ENCODE data around the gene HOOK1.
"Not testable (repeated sequence)": the region's sequence is repeated elsewhere in the genome, so short reads cannot be mapped to it uniquely, and the experiment has no call there.

HOOK1 gene

GRCh38 chr1:59827055-59827643 lies 12.4 kb downstream of the HOOK1 start:
- DNase-seq: no peak

DNA sequence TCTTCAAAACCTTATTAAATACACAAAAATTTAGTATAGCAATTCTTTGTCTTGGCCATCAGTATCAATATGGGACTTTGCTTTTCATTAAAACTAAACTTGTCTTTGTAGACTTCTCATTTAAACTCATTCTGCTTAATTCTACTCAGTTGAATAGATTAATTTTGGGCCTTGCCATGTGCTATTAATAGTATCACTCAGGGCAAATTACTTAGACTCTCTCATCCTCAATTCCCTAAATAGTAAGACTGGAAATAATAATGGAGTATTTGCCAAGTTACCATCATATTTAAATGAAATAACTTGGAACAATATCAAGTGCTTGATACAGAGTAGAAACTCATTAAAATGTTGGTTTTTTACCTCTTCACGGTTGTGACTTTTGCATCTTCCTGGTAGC lies 13.4 kb downstream of the HOOK1 start:
- no peak for DNase-seq

GRCh38 chr1:59831529-59831928 lies 16.8 kb downstream of the HOOK1 start:
- DNase-seq: no peak

DNA sequence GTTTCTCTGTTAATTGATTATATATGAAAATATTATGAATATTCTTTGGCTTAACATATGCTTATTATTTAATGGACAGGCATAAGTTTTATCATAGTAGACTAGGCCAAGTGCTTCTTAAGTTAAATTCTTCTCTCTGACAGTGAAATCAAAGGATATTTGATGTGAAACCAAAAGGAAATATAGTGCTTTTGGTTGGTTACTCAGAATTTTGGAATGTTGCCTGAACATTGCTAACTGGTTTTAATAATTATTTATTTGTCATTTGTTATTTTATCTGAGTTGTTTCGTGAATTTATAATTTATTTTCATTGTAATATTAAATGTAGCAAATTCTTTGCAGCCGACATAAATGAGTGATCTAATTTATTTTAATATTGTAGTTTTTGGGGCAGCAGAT lies 18.3 kb downstream of the HOOK1 start:
- no peak for DNase-seq

- no peak for DNase-seq
Observed at GRCh38 chr1:59833991-59834390, 19.2 kb downstream of the HOOK1 start.

DNA sequence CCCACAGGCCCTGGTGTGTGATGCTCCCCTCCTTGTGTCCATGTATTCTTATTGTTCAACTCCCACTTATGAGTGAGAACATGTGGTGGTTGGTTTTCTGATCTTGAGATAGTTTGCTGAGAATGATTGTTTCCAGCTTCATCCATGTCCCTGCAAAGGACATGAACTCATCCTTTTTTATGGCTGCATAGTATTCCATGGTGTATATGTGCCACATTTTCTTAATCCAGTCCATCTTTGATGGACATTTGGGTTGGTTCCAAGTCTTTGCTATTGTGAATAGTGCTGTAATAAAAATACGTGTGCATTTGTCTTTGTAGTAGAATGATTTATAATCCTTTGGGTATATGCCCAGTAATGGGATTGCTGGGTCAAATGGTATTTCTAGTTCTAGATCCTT lies 23.1 kb downstream of the HOOK1 start:
- DNase-seq: not testable (repeated sequence)

DNA sequence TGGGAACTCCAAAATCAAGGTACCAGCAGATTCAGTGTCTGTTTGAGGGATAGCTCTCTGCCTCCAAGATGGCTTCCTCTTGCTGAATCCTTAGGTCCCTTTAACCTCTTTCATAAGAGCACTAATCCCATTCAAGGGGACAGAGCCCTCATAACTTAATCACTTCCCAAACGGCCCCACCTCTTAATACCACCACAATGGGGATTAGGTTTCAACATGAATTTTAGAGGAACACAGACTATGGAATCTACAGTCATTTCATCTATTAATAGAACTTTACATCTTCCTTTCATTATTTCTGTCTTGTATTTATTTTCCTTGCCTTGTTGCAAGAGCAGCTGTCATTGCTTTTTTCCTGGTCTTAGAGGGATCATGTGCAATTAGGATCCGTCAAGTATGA lies 30.3 kb downstream of the HOOK1 start:
- DNase-seq: no peak

DNA sequence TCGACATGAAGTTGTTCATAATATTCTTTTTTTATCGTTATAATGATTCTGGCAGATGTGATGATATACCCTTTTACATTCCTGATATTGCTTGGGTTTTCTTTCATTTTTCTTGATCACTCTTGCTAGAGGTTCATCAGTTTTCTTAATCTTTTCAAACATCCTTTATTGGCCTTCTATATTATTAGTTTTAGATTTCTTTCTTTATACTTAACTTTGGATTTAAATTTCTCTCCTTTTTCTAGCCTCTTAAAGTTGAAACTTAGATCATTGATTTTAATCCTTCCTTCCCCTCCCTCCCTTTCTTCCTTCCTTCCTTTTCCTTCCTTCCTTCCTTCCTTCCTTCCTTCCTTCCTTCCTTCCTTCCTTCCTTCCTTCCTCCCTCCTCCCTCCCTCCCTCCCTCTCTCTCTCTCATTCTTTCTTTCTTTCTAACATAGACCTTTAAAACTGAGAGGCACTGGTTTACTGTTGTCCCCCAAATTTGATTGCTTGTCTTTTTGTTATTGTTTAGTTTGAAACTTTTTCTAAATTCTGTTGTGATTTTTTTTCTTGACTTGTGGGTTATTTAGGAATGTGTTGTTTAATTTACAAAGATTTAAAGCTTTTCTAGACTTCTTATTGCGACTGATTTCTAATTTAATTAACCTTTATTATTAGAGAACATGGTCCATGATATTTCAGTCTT lies 31.6 kb downstream of the HOOK1 start:
- DNase-seq: no peak

GRCh38 chr1:59846895-59847282 lies 32.1 kb downstream of the HOOK1 start:
- no peak for DNase-seq

- no peak for DNase-seq
Observed at GRCh38 chr1:59852117-59852516, 37.4 kb downstream of the HOOK1 start.

DNA sequence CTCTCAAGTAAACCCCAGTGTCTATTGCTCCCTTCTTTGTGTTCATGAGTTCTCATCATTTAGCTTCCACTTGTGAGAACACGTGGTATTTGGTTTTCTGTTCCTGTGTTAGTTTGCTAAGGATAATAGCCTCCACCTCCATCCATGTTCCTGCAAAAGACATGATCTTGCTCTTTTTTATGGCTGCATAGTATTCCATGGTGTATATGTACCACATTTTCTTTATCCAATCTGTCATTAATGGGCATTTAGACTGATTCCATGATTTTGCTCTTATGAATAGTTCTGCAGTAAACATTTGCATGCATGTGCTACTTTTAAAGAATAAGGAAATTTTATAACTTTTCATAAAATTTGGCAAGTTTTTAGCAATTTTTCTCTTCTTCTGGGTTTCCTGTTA lies 40.5 kb downstream of the HOOK1 start:
- DNase-seq: not testable (repeated sequence)

- DNase-seq: no peak
Observed at GRCh38 chr1:59856725-59857338, 42.1 kb downstream of the HOOK1 start.

- DNase-seq: no peak
Observed at GRCh38 chr1:59857679-59858354, 43.1 kb downstream of the HOOK1 start.

GRCh38 chr1:59866462-59866861 lies 51.7 kb downstream of the HOOK1 start:
- DNase-seq: no peak

DNA sequence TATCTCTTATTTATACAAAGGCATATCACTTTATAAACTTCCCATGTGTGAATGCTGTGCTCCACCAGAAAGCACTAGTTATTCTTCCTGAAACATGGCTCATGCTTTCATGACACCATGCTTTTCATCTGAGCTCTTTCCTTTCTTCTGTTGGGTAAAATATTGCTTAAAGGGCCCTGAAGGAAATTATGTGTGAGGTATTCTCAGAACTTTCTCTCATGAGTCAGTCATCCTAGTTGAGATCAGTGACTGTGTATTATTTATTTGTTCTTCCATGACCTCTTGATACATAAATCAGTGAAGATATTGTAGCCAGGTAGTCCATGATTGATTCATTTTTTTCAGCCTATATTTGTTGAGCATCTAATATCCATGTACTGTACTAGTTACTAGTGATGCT lies 57.0 kb downstream of the HOOK1 start:
- DNase-seq: no peak

DNA sequence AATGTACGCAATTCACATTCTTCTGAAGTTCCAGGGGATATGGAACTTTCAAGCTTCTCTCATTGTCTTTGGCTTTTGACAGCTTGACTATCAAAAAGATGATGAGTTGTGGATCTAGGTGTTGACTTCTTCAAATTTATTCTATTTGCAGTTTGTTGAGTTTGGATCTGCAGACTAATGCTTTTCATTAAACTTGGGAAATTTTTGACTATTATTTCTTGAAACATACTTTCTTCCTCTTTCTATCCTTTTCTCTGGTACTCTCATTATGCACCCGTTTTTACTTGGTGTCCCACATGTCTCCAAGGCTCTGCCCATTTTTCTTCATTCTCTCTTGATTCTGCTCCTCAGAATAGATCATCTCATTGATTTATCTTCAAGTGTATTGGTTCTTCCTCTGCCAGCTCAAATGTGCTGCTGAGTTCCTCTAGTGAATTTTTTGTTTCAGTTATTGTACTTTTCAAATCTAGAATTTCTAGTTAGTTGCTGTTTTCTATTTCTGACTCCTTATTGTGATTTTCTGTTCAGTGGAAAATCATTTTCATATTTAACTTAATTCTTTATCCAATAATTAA lies 62.4 kb downstream of the HOOK1 start:
- DNase-seq: no peak

- no peak for DNase-seq
Observed at GRCh38 chr1:59878370-59878769, 63.6 kb downstream of the HOOK1 start.

GRCh38 chr1:59879574-59879973 lies 64.8 kb downstream of the HOOK1 start:
- DNase-seq: peak; percentile 9 to 21

GRCh38 chr1:59879996-59880505 lies 65.3 kb downstream of the HOOK1 start:
- DNase-seq: no peak

GRCh38 chr1:59880735-59881134 lies 66.0 kb downstream of the HOOK1 start:
- DNase-seq: no peak

GRCh38 chr1:59885160-59885832 lies 70.5 kb downstream of the HOOK1 start:
- DNase-seq: no peak

Data from stimulated activated CD4-positive, alpha-beta T cell treated with anti-CD3 and anti-CD28 coated beads, Interleukin-4, amount 100 ng/mL, for 4 hours (primary cell).